ENCODE measurements around the gene FOSL2.

FOSL2 gene

GRCh38 chr2:28450901-28451565 is 58.4 kb downstream of the FOSL2 start:
- no peak for DNase-seq (ENCODE audit: extremely low read depth, low read depth)
- no peak for TF ChIP-seq CTCF (IDR thresholded peaks at IDR 0.05; ENCODE audit: low read depth, low read length)

- no peak for DNase-seq (ENCODE audit: extremely low read depth, low read depth)
- no peak for TF ChIP-seq CTCF (IDR thresholded peaks at IDR 0.05; ENCODE audit: low read depth, low read length)
Measured at GRCh38 chr2:28451793-28452533, 59.3 kb downstream of the FOSL2 start.

GRCh38 chr2:28452534-28453081 is 60.0 kb downstream of the FOSL2 start:
- peak; percentile 98 for TF ChIP-seq CTCF (IDR thresholded peaks at IDR 0.05; ENCODE audit: low read depth, low read length)
- DNase-seq (ENCODE audit: extremely low read depth, low read depth), result peak; percentile 15

- no peak for TF ChIP-seq CTCF (IDR thresholded peaks at IDR 0.05; ENCODE audit: low read depth, low read length)
- no peak for DNase-seq (ENCODE audit: extremely low read depth, low read depth)
Measured at GRCh38 chr2:28453396-28453795, 60.7 kb downstream of the FOSL2 start.

GRCh38 chr2:28454016-28454930 is 61.6 kb downstream of the FOSL2 start:
- no peak for TF ChIP-seq CTCF (IDR thresholded peaks at IDR 0.05; ENCODE audit: low read depth, low read length)
- no peak for DNase-seq (ENCODE audit: extremely low read depth, low read depth)

GRCh38 chr2:28457237-28457636 is 64.6 kb downstream of the FOSL2 start:
- no peak for DNase-seq (ENCODE audit: extremely low read depth, low read depth)

More at GRCh38 chr2:28457237-28457636, 64.6 kb downstream of the FOSL2 start:
- TF ChIP-seq CTCF (IDR thresholded peaks at IDR 0.05; ENCODE audit: low read depth, low read length), result no peak
